ENCODE results near the gene KCNK2.

Gene KCNK2

GRCh38 chr1:215101511-215101910 lies 19.0 kb downstream of the KCNK2 start:
- no peak for DNase-seq

DNA sequence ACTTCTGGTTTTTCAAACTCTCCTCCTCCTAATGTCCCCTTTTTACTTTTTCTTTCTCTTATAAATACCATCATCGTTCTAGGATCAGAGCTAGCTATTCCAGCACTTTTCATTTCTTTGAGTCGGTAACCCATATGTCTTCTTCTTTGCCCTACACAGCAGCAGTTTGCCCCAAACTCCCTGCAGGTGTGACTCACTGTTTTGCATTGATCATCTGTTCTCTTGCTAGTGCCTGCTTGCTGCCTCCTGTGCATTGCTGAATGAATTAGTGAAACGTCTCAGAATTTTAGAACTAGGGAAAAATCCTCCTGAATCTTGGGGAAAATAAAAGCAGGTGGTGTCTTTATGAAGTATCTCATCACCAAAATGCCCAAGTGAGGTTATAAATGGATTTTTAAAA lies 21.7 kb downstream of the KCNK2 start:
- peak; percentile 23 for DNase-seq

DNA sequence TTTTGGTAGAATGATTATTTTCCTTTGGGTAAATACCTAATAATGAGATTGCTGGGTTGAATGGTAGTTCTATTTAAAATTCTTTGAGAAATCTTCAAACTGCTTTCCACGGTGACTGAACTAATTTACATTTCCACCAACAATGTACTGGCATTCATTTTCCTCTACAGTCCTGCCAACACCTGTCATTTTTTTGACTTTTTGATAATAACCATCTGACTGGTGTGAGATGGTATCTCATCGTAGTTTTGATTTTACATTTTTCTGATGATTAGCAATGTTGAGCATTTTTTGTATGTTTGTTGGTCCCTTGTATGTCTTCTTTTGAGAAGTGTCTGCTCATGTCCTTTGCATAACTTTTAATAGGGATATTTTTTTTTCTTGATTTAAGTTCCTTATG lies 23.5 kb downstream of the KCNK2 start:
- DNase-seq = no peak

DNA sequence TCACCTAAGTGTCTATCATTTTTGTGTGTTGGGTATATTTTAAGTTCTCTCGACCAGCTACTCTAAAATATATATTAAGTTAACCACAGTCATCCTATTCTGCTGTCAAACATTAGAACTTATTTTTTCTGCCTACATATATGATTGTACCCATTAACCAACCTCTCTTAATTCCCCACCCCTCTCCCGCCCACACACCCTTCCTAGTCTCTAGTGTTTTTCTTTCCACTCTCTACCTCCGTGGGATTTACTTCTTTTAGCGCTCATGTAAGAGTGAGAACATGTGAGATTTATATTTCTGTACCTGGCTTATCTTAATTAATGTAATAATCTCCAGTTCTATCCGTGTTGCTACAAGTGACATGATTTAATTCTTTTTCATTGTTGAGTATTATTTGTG lies 26.6 kb downstream of the KCNK2 start:
- no peak for DNase-seq

GRCh38 chr1:215111916-215112315 lies 29.4 kb downstream of the KCNK2 start:
- no peak for DNase-seq

DNA sequence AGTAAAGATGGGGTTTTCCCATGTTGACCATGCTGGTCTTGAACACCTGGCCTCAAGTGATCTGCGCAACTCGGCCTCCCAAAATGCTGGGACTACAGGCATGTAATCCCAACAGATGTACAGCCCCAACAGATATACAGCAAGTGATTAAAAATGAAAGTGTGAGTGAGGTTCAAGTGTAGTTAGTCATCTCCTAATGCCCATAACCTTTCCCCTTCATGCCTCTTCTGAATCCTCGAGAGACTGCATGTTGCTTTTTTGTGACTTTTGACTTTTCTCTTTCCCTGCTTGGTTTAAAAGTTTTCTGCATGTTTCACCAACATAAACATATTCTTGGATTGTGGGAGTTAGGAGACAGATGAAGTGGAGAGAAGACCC lies 31.2 kb downstream of the KCNK2 start:
- DNase-seq = peak; percentile 76

DNA sequence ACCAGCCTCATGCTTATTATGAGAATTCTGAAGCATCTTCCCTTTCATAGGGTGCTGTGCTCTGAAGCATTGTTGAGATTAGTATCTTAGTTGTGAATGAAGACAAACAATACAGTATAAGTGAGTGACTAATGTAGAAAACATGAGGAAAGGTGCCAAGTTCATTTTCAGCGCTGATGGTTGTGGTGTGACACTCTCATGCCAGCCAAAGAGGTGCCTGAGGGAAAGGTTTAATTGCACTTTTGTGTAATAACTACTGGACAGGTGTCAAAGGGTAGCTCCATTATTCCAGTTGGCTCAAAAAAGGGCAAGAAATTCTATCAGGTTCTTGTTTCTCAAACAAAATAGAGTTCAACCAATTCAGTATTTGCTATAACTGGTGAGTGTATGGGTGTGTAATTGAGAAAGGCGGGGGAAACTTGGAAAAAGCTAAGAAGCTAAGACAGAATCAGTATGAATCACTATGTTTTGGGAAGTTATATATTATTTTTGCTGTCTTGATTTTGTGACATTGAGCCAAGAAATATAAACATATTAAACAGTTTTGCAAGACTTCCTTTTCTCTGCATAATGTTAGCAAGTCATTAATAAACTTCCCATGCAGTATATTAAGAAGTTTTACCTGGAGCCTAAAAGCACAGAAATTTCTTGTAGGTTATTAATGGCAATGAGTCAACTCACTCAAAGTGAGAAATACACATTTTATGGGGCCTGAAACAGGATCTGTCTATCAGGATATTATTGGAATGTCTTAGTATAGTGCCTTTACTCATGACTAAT lies 31.8 kb downstream of the KCNK2 start:
- DNase-seq = peak; percentile 80

DNA sequence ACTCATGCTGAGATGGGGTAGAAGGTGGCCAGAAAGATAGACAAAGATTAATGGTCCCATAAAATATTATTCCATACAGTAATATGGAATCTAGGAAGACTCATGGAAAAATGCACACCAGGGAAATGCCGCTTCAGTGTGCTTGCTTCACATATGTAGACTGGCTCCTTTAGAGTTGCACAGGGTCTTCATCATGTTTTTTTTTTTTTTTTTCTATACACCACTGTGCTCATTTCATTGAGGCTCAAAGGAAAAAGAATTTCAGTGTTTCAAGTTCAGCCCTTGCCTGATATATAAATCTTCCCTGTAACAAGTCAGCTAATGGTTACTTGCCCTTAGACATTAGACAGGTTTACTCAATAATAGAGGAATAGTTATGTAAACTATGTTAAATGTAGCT lies 33.2 kb downstream of the KCNK2 start:
- no peak for DNase-seq

GRCh38 chr1:215118081-215118480 lies 35.5 kb downstream of the KCNK2 start:
- DNase-seq = no peak

- no peak for DNase-seq
Observed at GRCh38 chr1:215119056-215119455, 36.5 kb downstream of the KCNK2 start.

- no peak for DNase-seq
Observed at GRCh38 chr1:215119719-215120365, 37.3 kb downstream of the KCNK2 start.

DNA sequence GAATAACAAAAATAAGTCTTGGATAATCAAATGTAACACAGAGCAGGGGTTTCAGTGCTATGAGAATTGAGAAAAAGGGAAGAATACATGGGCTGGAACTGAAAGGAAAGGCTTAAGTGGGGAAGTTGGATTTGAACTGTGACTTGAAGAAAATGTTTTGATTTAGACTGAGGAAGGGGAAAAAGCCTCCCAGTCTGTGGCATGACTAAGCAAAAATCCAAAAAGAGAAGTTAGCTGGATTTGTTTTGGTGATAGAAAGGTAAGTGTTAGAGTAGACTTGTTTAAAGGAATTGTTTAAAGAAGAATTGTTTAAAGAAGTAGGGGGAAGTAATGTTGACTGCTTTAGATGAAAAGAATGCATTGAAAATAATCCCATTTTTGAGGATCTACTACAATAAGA lies 46.0 kb downstream of the KCNK2 start:
- no peak for DNase-seq

DNA sequence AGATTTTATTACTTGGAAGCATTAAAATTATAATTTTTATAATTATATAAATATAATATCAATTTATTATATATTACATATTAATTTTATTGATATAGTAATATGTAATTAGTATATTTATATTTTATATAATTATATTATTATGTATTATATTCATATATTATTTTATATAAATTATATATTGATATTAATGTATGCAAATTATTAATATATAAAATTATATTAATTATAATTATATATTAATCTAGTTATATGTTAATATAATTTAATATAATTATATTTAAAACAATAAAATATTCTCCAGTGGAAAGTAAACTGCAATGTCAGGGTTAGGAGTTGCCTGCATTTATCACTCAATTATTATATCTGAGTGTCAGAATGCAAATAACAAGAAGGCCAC lies 48.8 kb downstream of the KCNK2 start:
- DNase-seq = no peak

- no peak for DNase-seq
Observed at GRCh38 chr1:215132156-215132555, 49.6 kb downstream of the KCNK2 start.

- no peak for DNase-seq
Observed at GRCh38 chr1:215133532-215133931, 51.0 kb downstream of the KCNK2 start.

DNA sequence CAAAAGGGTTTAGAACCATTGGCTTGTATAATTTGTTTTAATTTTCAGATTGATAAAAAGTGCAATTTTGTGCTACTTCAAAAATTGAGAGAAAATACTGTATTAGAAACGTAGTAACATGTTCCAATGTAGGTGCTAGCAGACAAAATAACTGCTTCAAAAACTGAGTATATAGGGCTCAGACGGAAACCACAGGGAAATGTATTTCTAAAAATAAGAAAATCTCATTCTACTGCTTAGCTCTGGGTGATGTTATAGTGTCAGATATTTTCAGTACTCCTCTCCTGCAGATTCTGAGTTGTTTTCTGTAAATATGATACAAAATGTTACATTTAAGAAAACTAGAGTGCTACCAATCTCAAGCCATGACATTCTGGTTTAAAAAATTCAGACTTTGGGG lies 55.4 kb downstream of the KCNK2 start:
- no peak for DNase-seq

DNA sequence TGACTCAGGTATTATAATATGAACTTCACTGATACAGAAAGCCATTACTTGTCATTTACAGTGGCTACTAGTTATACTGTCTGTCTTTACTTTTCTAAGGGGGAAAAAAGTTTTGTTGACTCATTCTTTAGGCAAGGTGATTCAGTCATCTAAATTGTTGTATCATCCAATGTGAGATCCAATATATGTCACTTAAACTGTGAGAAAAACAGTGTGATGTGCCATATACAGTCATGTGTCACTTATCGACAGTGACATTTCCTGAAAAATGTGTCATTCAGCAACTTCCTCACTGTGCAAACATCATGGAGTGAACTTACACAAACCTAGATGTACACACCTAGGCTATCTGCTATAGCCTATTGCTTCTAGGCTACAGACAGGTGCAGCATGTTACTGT lies 57.6 kb downstream of the KCNK2 start:
- DNase-seq = peak; percentile 79

DNA sequence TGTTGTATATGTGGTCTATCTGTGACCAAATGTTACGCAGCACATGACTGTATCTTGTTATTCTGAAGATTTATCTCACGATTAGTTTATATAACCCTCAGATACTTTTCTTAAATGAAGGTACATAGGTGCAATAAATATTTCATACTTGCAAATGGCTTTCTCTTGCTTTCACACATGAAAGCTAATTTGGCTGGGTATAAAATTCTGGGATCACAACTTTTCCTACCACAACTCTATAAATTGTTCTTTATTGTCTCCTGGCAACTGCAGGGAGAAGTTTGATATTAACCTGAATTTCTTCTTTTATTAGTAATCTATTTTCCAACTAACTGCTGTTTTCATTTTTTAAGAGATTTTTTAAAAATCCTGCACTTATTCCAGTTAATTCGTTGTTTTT lies 58.9 kb downstream of the KCNK2 start:
- DNase-seq = no peak

GRCh38 chr1:215143497-215143896 lies 61.0 kb downstream of the KCNK2 start:
- DNase-seq = peak; percentile 24

DNA sequence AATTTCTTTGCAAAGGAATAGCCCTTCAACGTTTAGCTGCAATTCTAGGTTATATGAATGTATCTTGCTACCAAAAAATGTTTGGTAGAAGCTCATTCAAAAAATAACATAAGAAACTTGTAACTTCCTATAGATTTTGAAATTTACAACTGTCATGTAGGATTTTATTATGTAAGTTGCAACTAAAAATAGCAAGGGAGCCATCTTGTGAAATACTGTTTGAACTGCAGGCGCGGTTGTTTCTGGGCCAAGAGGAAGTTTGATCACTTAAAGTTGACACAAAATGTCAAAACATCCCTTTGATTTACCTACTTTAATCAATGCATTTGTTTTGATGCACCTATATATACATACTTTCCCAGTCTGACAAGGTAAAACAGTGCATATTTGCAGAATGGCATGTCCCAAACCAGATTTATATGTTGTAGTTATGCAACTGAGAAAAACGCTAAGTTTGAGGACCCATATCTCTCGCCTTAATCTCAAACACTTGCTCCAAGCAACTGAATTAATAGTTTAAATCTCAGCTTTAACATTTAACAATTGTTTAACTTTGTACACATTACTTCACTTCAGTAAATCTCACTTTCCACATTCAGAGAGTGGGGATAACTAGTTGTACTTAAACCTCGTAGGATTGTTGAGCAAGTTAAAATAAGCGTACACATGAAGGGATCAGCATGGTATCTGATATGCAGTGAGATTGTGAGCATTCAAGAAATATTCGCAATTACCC lies 63.9 kb downstream of the KCNK2 start:
- peak; percentile 71 for DNase-seq

- DNase-seq = no peak
Observed at GRCh38 chr1:215147024-215147423, 64.5 kb downstream of the KCNK2 start.

DNA sequence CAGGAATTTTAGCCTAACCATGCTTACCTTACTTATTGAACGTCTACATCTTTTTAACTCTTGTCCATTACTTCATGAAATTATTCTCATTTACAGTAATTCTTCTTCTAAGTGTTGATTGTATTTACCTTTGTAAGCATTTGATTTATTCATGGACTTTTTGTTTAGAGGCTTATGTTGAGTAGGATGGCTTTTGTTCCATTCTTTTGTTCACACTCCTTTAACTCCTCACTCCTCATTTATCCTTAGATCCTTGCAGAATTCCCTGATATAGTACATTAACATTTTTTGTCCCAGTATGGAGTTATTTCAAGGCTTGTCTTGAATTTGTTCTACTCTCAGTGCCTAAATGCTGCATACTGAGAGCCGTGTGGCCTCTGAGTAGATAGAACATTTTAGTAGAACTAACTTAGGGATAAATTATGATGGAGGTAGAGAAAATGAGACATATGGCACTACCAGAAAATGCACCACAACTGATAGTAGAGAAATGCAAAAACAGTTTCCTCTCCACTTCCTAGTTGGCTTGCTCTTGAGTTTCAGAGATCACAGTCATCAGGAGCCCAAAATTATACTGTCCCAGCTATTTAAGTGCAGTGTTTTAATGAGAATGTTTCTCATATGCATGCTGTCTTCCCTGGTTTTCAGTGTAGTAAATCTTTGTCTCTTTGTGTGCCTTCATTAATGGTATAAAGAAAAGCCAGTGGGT lies 69.5 kb downstream of the KCNK2 start:
- no peak for DNase-seq

DNA sequence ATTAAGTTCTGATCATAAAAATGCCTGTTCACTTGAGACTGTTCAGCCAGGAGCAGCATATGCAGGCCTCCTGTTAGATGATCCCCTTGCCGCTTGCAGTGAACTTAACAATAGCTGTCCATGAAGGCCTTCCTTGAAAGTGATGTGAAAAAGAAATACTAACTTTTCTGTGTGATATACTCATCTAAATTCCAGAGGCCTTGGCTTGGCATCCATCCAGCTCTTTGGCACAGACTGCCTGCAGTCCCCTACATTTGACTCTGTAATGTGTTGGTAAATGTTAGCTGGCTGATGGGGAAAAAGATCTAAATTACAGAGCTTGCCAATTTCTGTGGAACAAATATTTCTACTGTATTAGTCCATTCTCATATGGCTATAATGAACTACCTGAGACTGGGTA lies 73.7 kb downstream of the KCNK2 start:
- no peak for DNase-seq

DNA sequence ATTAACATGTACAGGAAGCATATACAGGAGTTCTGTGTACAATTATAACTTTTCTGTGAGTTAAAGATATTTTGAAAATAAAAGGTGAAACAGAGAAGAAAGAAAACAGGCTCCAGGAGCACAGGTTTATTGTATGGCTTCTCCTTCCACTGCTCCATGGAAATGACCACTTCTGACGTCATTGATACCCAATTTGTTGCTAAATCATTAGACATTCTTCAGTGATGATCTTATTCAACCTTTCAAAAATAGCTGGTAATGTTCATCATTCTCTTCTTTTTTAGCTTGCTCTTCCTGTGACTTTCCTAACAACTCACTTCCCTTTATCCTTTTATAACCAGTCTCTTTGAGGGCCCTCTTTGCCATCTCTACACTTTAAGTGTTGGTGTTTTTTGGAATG lies 77.8 kb downstream of the KCNK2 start:
- no peak for DNase-seq

All from DMS53 (cell line).